ENCODE data around the gene YTHDF2.
"Not testable (repeated sequence)": the region's sequence is repeated elsewhere in the genome, so short reads cannot be mapped to it uniquely, and the experiment has no call there.

YTHDF2 gene

GRCh38 chr1:28783363-28783762 is 46.6 kb downstream of the YTHDF2 start:
- Histone ChIP-seq H3K4me3 (no peak overlapping the region), H3K4me1 (peaks cover 0 to 6% (median 0%) of the 10 kb centered on the region in 4 donors), H3K9me3 (no peaks in the 10 kb centered on the region), H3K27ac (no peak overlapping the region), H3K36me3 (no peaks in the 10 kb centered on the region), H3K27me3 (no peaks in the 10 kb centered on the region)
- intact Hi-C loops (cut with DNase I; ENCODE audit: low total_unique reads) = no loop called here
- DNase-seq = no peak
- TF ChIP-seq CTCF (IDR thresholded peaks at IDR 0.05) = no peak

DNA sequence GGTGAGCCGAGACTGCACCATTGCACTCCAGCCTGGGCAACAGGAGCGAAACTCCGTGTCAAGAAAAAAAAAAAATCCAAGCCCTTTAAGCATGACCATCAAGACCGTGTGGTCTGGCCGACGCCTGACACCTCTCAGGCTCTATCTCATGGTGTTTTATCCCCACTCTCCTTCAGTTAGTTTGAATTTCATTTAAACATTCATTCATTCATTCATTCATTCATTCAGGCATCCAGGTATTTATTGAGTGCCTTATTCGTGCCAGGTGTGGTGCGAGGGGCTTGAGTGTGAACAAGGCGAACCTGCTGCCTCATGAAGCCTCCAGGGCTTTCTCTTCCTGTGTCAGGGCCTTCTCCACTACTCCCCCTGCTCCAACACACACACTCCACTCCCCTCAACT is 52.7 kb downstream of the YTHDF2 start:
- no peak for TF ChIP-seq CTCF (IDR thresholded peaks at IDR 0.05)
- no peak for DNase-seq
- H3K27me3 ChIP-seq = peaks cover 0 to 8% of the 10 kb centered on the region in 2 donors
- H3K9me3 ChIP-seq = no peaks in the 10 kb centered on the region
- H3K4me3 ChIP-seq = no peak overlapping the region
- H3K27ac ChIP-seq = no peak overlapping the region
- intact Hi-C loops (cut with DNase I; ENCODE audit: low total_unique reads) = loop anchor here (5.0 kb wide), 1 partner anchor 418 kb away; no protein-coding TSS in a partner anchor
- peaks cover 0 to 6% (median 0%) of the 10 kb centered on the region in 4 donors for H3K4me1 ChIP-seq
- no peaks in the 10 kb centered on the region for H3K36me3 ChIP-seq

GRCh38 chr1:28789816-28790215 is 53.1 kb downstream of the YTHDF2 start:
- Histone ChIP-seq H3K4me1 (peaks cover 0 to 6% (median 0%) of the 10 kb centered on the region in 4 donors), H3K4me3 (no peak overlapping the region), H3K36me3 (no peaks in the 10 kb centered on the region), H3K27me3 (peaks cover 0 to 10% of the 10 kb centered on the region in 2 donors), H3K27ac (no peak overlapping the region), H3K9me3 (no peaks in the 10 kb centered on the region)
- TF ChIP-seq CTCF (IDR thresholded peaks at IDR 0.05) = no peak
- no peak for DNase-seq
- intact Hi-C loops (cut with DNase I; ENCODE audit: low total_unique reads) = loop anchor here (5.0 to 10.0 kb wide), 3 partner anchors 65 to 417 kb away; no protein-coding TSS in a partner anchor

DNA sequence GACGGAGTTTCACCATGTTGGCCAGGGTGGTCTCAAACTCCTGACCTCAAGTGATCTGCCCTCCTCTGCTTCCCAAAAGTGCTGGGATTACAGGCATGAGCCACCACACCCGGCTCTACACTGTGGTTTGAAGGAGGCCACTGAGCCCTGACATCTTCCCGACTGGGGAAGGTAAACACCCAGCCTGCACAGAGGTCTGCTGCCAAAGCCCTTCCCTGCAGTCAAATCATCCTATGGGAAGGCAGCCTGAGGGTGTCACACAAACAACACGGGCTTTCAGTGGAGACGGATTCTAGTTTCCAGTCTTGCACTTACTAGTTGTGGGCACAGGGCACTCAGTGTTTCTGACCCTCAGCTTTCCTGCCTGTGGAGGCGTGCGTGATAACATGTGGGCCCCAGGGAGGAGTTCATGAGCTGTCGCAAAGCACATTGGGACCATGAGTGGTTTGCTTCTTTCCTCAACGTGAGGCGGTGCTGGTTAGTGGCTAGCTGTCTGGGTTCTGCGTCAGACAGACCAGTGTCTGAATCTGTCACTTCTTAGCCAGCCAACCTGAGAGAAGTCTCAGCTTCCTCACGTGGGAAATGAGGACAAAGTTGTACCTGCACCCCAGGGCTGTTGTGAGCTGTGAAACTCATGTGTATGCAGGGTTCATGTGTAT is 53.8 kb downstream of the YTHDF2 start:
- Histone ChIP-seq H3K27ac (no peak overlapping the region), H3K9me3 (no peaks in the 10 kb centered on the region), H3K4me3 (no peak overlapping the region), H3K36me3 (no peaks in the 10 kb centered on the region), H3K27me3 (peaks cover 0 to 15% of the 10 kb centered on the region in 2 donors), H3K4me1 (peaks cover 0 to 3% (median 0%) of the 10 kb centered on the region in 4 donors)
- no peak for DNase-seq
- intact Hi-C loops (cut with DNase I; ENCODE audit: low total_unique reads) = loop anchor here (10.0 kb wide), 2 partner anchors 64 to 244 kb away; no protein-coding TSS in a partner anchor
- TF ChIP-seq CTCF (IDR thresholded peaks at IDR 0.05) = no peak

DNA sequence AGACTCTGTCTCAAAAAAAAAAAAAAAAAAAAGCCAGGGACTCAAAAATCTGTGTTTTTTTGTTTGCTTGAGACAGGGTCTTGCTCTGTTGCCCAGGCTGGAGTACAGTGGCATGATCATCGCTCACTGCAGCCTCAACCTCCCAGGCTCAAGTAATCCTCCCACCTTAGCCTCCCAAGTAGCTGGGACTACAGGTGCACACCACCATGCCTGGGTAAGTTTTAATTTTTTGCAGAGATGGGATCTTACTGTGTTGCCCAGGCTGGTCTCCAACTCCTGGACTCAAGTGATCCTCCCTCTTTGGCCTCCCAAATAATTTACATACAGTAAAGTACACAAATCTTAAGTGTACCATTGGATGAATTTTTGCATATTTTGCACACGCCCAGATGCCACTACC is 55.2 kb downstream of the YTHDF2 start:
- H3K9me3 ChIP-seq, H3K27ac ChIP-seq, H3K4me1 ChIP-seq, H3K4me3 ChIP-seq, DNase-seq, H3K36me3 ChIP-seq: not testable (repeated sequence)
- intact Hi-C loops (cut with DNase I; ENCODE audit: low total_unique reads) = loop anchor here (10.0 kb wide), 2 partner anchors 63 to 243 kb away; no protein-coding TSS in a partner anchor
- peaks cover 0 to 25% of the 10 kb centered on the region in 2 donors for H3K27me3 ChIP-seq

DNA sequence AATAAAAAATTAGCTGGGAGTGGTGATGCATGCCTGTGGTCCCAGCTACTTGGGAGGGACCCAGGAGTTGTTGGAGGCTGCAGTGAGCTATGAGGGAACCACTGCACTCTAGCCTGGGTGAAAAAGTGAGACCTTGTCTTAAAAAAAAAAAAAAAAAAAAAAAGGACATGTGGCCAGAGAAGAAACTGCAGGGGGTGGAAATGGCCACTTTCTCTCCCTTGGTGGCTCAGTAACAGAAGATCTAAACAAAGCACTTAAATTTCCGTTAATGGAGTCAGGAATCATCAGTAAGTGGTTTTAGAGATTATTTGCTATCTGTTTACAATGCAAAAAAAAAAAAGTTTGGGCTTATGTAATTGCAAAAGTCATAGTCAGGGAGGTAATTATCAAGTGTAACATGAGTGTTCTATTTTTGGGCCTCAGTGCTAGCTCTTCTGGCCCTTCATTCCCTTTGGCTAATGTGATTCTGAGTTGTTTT is 55.9 kb downstream of the YTHDF2 start:
- Histone ChIP-seq H3K27ac (no peak overlapping the region), H3K9me3 (no peaks in the 10 kb centered on the region)
- no peak for TF ChIP-seq CTCF (IDR thresholded peaks at IDR 0.05)

DNA sequence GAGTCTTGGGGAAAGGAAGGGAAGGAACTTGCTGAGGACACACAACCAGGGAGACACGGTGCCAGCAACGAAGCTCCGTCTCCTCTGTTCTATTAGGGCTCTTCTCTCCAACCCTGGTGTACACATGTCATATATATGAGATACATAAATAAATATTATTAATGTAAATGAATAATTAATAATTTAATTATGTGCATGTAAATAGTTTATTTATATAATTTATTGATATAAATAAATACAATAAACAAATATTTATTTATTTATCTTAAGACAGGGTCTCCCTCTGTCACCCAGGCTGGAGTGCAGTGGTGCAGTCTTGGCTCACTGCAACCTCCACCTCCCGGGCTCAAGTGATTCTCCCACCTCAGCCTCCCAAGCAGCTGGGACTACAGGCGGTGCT is 57.8 kb downstream of the YTHDF2 start:
- intact Hi-C loops (cut with DNase I; ENCODE audit: low total_unique reads) = loop anchor here (10.0 kb wide), 2 partner anchors 60 to 240 kb away; no protein-coding TSS in a partner anchor
- H3K36me3 ChIP-seq, H3K9me3 ChIP-seq, DNase-seq, H3K4me1 ChIP-seq, H3K27ac ChIP-seq, H3K4me3 ChIP-seq: not testable (repeated sequence)
- peaks cover 0 to 26% of the 10 kb centered on the region in 2 donors for H3K27me3 ChIP-seq

More for the DNA sequence above, 55.9 kb downstream of the YTHDF2 start:
- H3K27me3 ChIP-seq = peaks cover 0 to 25% of the 10 kb centered on the region in 2 donors
- intact Hi-C loops (cut with DNase I; ENCODE audit: low total_unique reads) = loop anchor here (10.0 kb wide), 2 partner anchors 62 to 242 kb away; no protein-coding TSS in a partner anchor
- no peaks in the 10 kb centered on the region for H3K36me3 ChIP-seq
- no peak for DNase-seq
- H3K4me1 ChIP-seq = no peaks in the 10 kb centered on the region
- H3K4me3 ChIP-seq = no peak overlapping the region
